ENCODE results near the gene KDM4C.

KDM4C gene

DNA sequence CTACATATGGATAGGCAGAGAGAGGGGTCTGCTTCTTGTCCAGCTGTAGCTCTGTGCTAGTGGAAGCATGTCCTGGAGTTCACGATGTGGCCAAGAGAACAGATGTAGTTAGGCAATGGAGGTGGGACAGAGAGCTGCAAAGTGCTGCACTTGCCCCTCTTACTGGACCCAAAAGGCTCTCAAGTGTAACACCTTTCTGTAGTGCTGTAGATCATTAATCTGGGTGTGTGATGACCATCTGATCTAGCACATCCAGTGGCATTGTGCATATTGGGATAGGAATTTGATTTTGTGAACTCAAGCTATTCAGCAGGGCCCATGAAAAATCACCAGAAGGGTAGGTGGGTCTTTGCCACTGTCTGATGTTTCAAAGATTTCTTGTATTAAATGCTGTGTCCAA, 151.4 kb downstream of the KDM4C start:
- no peak for DNase-seq

DNA sequence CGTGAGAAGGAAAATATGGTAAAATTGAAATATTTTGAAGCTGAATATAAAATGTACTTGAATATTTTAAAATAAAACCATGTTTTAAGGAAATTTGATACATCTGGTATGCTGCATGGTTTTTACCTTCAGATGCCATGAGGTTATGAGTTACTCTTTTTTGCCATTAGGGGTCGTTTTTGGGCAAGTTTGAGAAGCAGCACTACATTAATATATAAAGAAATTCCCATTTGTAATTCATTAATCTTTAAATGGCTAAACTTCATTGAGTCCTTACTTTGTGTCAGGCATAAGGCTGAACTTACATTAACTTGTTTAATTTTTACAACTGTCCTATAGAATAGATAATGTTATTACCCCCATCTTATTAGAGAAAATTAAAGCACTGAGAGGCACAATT, 152.3 kb downstream of the KDM4C start:
- no peak for DNase-seq

DNA sequence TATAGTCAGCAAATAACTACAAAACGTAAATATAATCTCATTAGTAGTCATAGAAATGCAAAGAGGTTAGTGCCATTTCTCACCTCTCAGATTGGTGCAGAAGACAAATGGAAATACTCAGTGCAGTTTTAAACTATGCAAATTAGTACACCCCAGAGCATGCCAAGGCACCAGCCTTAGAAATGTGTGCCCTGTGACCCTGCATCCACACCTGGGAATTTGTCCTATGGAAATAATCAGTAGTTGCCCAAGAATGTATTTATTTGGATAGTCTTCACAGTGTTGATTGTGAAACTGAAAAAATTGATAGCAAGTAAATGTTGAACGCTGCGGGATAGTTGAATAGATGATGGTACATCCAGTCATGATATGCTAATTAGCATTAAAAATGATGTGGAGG, 152.7 kb downstream of the KDM4C start:
- no peak for DNase-seq

DNA sequence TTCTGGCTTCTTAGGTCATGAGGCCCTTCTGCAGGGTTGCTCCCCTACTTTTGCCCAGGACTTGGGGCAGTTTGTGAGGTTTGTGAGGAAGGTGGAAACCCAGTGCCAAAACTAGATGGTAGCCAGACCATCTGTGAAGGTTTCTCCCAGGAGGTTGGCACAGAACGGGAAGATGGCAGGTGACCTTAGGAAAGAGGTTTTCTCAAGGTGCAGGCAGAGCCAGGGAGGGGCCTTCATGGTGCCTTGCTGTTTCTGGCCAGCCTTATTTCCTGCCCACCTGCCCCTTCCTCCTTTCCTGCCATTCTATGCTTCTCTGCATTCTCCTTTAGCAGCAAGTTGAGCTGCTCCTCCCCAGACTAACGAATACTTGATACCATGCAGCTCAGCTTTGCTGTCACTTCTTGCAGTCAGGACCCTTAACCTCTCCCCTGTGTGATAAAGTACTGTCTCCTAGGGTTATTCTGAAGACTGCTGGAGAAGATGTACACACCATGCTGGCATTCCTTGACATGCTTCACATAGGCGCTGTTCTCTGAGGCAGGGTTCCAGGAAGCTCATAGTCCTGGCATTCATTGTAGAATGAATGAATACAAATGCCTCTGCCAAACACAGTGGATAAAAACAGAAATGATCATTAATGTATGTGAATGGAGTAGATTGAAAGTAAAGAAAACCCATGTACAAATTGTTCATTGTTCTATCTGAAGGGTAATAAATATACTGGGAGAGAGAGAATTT, 154.3 kb downstream of the KDM4C start:
- DNase-seq = no peak

DNA sequence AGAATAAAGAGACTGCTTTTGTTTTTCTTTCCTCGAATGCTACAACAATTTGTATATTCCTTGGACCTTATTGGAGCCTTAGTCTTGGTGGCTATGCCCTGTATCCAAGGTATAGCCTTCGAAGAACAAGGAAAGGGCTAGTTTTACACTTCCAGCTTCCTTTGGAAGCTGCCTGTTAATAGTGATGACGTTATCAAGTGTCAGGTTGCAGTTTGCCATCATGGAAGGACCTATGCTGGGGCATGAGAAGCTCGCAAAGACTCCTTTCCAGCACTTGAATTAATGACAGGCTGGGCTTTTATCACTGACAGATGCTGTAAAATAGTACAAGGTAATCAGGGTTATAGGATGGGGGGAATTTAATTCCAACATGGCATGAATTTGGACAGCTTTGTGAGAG, 157.9 kb downstream of the KDM4C start:
- DNase-seq = no peak

DNA sequence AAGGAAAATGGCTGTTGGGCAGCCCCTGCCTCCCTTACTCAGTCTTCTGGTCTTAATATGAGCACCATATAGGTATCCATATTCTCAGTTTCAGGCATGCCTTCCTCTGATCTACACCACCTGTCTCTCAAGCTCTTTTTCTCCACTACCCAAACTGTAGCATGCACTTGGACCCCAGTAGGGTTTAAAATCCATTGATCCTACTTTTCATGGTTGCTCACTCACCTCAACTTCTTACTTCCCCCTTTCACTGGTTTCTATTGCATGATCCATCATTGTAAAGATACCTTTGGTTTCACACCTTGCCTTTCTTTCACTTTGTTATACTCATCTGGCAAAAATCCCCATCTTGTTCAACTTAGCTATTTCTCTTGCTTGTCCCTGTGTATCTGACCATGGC, 159.4 kb downstream of the KDM4C start:
- DNase-seq = no peak

DNA sequence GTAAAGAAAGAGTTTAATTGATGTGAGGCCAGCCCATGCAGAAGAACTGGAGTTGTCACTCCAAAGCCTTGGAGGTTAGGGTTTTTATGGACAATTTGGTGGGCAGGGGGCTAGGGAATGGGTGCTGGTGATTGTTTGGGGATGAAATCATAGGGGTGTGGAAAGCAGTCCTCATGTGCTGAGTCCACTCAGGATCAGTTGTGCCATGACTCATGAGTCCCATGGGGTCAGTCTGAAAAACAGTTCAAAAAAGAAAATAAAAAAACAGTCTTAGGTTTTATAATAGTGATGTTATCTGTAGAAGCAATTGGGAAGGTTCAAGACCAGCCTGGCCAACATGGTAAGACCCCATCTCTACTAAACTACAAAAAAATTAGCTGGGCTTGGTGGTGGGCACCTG, 162.3 kb downstream of the KDM4C start:
- DNase-seq = no peak

DNA sequence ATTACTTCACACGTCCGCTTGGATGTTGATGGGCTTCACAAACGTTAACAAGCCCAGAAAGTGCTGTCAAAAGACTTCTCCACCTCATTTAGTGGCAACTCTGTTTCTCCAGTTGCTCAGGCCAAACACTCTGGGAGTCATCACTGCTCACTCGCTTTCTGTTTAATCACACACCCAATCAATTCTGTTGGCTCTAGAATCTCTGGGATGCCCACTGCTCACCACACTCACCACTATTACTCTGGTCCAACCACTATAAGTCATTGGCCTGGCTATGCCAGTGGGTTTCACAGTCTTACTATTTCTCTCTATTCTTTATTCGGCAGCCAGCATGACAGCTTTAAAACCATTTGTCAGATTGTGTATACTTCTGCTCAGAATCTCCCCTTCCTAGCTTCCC, 163.5 kb downstream of the KDM4C start:
- DNase-seq = no peak

DNA sequence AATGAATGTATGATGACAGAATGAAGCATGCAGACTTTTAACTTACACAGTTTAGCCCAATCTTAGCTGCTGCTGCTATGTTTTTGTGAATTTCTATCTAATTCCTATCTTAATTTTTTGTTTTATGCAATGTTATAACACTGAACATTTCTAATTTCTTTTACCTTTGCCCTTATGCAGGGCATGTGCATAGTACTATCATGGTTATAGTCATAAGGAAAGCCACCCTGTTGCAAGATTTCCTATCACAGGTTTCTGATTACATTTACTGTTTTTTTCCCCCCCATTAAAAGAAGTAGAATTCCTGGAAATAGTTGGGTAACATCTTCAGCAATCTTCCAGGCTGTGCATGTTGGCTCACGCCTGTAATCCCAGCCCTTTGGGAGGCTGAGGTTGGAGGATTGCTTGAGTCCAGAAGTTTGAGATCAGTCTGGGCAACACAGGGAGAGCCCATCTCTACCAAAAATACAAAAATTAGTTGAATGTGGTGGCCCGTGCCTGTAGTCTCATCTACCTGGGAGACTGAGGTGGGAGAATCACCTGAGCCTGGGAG, 164.4 kb downstream of the KDM4C start:
- no peak for DNase-seq

DNA sequence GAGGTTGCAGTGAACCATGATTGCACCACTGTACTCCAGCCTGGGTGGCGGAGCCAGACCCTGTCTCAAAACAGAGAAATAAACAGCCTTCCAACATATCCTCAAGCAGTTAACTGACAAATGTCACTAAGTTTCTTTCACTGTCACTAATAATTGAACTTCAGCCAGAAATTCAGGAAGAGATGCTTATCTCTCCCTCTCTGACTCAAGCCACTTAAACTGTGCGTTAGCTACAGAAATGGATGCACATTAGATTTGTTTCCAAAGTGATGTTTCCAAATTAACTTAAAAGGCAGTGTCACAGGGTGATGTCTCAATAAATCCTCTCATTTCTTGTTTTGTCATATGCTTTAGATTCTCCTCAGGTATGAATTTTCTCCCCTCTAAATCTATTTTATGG, 164.9 kb downstream of the KDM4C start:
- DNase-seq = no peak

DNA sequence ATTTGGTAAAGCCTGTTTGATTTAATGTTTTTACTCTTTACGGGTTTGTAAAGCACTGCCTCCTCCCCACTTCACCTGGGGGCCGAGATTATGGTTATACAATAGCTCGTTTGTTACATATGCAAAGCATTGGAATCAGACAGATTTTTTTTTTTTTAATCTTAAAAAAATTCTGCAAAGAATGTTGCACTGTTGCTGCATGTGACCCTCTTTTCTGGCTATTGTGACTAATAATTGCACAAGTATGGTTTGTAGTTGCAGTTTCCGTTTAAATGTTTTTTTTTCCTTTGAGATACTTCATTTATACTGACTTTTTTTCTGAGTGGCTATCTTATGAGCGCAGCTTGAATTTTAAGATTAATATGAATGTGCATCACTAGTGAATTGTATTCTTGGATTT, 165.3 kb downstream of the KDM4C start:
- no peak for DNase-seq

DNA sequence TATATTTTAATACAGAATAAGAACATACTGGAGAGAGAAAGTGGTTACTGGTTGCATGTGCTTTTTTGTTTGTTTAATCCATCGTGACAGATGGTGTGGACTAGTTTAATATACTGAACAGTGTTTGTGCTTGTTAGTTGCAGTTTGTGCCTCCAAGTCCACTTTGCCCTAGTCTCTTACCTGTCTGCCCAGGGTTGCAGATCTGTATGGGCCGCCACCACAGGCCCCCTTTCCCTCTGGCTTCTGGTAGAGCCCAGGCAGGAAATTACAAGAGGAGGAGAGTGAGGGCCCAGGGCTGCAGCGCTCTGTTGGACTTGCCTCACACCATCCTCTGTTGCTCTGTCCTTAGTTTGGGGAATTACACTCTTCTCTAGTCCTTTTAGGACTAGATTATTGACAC, 166.4 kb downstream of the KDM4C start:
- no peak for DNase-seq

DNA sequence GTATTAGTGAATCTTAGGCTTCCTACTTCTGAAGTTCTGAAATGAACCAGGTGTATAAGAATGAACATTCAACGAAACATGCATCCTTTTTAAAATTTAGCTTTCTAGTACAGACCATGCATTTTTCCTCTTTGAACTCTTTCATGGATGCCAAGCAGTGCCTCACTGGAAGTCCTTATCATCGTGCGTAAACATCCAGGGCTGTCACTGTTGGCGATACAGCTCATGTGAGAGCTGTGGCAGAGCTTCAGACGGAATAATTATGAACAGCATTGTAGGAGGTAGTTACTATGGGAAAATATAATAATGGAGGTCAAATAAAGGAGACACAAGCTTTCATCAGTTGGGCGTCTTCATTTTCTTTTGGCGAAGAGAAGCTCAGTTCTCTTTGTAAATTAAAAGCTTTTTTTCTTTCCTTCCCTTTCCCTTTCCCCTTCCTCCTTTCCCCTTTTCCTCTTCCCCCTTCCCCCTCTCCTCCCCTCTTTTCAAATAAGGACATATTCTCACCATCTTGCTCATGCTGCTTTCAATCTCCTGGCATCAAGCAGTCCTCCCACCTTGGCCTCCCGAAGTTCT, 167.3 kb downstream of the KDM4C start:
- no peak for DNase-seq

DNA sequence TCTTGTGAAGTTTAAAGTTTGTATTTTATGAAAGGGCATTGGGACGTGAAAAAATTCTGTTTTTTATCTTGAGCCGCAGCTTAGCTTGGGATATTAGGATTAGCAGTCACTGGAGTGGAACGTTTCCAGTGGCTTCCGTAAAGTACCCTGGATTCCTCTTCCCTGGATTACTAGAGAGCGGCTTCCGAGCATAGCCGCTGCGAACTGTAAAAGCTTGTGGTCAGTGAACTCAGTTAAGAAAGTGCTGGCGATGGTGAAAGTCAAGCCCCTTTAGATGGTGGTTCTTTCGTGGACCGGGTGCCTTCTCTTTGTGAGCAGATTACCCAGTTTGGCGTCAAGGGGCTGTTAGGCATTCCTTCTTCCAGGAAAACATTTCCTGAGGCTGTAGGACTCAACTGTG, 168.1 kb downstream of the KDM4C start:
- DNase-seq = no peak

DNA sequence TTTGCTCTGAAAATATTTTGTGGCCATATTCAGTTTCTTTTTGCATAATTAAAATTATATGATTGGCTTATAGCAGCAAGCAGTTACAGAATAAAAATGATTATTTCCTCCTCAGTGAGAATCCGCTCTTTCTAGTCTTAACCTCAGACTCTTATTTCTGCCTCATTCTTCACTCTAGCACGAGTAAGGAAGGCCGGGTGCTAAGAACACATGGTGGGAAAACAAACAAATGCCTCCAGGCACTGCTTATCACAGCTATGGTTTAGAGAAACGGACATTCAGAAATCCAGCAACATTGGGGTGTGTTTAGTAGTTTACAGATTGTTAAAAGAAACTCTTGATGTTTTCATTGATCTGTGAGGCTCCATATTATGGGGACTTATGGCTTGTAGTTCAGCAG, 168.7 kb downstream of the KDM4C start:
- no peak for DNase-seq

DNA sequence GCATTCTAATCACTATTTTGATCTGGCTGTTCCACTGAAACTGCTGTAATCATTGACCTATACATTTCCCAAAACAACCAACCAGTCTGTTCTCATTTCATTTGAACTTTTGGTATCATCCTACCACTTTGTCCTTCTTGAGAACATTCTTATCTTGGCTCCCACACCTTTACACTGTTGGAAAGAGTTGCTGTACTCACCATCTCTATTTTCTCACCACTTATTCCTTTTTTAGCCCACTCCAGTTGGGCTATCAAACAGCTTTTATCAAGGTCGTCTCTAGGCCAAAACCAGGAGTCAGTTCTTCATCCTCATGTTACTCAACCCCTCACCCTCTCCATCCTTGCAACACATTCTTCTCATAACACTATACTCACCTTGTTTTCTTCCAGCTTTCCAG, 170.1 kb downstream of the KDM4C start:
- no peak for DNase-seq

DNA sequence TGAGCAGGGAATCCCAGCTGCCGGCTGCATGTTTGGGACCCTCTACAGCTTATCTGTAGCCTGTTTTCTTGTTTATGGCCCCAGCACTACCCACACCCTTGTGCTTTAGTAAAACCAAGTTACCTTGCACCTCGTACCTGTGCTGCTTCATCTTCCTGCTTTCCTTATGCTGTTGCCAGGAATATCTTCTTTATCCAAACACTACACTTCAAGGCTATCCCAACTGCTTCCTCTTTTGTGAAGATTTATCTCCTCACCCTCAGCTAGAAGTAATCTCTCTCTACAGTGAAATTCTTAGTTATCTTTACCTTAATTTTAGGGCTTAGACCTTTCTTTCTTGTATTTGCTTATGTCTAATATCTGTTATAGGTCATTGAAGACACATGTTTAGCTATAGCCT, 171.1 kb downstream of the KDM4C start:
- no peak for DNase-seq

DNA sequence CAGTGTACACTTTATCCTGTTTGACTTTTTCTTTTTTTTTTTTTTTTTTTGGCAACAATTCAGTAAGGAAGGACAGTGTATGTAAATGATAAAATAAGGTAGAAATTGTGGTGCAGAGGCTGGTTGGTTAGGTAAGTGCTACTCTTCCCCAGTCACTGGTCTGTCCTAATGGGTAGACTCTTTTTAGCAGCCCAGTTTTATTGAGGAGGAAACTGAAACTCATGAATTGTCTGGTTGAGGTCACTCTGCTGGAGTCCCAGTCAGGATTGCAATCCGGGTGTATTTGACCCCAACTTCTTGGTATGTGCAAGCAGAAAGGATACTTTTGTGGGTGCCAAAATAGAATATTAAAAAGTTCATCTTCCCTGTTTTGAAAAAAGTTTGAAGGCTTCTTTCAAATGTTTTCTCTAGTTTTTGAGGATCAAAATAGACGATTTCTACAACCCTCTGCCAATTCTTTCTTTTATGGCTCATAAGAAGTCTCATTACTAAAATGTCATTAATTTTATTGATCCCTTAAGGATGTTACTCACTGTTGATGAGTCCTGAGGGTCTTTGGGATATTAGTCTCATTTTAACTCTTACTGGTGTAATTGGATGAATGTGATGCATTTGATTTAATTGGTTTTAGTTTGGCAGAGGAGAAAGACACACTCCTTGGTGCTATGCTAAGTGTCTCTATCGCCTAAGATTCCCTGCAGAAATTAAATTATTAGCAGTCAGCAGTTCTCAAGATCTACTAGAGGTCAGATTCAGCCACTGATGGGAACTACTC, 171.9 kb downstream of the KDM4C start:
- DNase-seq = no peak

DNA sequence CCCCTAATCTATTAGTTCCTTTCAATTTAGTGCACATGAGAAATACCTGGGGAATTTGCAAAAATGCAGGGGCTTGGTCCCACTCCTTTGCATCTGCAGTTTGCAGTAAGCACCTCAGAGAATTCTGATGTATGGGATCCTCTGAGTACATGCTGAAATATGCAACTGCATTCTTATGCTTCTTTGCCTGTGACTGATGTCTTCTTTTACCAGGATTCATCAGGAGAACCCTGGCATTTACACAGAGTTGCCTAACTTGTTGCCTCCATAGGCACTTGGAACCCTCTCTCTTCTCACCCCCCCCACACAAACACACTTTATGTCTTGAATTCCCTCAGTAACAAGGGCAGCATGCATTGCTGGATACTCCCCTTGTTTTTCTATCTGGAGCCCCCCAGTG, 173.1 kb downstream of the KDM4C start:
- no peak for DNase-seq

DNA sequence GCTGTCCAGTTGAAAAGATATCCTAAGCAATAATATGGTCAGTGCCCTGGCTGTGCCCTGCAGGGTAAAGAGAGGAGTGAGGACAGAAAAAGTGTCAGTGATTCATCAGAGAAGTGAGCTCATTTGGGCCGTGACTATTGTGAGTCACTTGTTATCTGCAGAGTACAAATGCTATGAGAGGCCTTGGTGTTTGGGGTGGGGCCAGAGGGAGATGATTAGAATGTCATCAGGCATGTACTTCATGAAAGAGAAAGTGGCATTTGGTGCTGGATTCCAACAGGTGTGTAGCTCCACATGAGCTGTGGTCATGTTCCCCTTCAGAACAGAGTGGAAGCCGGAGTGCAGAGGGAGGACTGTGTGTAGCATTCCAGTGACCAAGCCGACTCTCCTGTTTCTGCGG, 174.1 kb downstream of the KDM4C start:
- DNase-seq = peak; percentile 62

DNA sequence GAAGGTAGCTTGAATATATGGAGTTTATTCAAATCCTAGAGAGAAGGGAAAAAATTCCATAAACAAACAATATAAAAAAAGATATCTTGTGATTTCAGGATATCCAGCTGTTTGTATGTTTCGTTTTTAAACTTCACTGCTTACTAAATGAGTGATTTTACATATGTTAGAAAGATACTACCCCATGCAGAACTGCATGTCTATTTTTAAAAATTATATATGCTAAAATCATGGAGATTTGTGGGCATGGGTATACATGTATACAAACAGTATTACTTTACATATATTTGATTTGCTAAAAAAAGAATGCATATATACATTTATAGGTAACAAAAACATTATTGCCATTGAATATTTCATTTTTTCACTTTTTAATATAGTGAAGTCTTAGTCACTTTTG, 178.3 kb downstream of the KDM4C start:
- DNase-seq = no peak

DNA sequence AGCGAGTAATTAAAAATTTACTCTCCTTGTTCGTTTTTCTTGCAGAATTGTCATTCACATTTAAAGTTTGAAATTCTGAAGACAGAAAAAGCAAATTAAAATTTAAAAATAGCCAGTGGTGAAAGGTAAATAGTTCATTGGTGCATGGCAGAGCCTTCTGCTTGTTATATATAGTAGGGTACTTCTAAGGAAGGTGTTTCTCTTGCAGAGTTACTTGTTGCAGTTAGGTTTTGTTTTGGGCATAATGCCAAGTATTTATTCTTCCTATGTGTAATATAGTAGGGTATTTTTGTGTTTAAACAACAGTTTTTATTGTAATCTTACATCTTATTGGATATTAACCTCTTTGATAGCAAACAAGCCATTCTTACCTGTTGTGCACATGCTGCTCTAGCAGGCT, 179.4 kb downstream of the KDM4C start:
- no peak for DNase-seq

DNA sequence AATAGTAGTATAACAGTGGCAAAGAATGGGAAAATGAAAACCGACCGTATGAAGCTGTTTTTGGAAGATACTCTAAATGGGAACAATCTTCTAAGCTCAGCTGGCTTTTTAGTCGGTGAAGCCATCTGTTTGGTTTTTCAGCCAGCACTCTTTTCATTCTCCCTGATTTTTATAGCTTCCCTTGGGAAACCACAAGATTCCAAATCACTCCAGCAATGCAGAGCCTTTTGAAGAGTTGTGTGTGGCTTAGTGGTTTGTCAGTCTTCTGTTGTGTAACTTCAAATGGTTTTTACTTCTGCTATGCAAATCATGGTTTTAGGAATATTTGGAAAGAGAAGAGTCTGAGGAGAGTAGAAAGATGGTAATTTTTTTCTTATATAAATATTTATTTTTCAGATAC, 180.7 kb downstream of the KDM4C start:
- no peak for DNase-seq

DNA sequence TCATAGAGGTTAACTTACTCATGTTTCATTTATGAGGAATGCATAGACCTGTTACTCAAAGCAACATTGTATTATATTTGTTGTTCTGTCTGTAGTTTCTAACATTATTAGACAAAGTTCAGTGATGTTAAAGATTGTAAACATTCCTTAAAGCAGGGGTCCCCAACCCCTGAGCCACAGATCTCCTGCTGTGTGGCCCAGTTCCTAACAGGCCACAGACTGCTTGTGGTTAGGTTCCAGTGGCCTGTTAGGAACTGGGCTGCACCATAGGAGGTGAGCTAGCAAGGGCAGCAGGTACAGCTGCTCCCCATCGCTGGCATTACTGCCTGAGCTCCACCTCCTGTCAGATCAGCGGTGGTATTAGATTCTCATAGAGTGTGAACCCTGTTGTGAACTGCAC, 181.1 kb downstream of the KDM4C start:
- no peak for DNase-seq

Measured in activated CD4-positive, alpha-beta T cell treated with anti-CD3 and anti-CD28 coated beads for 48 hours (primary cell).